ENCODE data around the gene NDUFAF7.
A peak's percentile ranks its signal among the peaks of the same experiment; 100 is the strongest.
"Not testable (repeated sequence)": the region's sequence is repeated elsewhere in the genome, so short reads cannot be mapped to it uniquely, and the experiment has no call there.

NDUFAF7 gene

GRCh38 chr2:37231241-37232130 is at the start of gene NDUFAF7, which contains the start of gene CEBPZ:
Gene NDUFAF7 (plus strand): TSS chr2:37231658. CDS start chr2:37231706, 48 bp downstream.
Gene CEBPZ (minus strand): TSS chr2:37231596. CDS start chr2:37231567, 29 bp downstream.
- peak; percentile 74 for DNase-seq (ENCODE audit: low read depth, low spot score)

GRCh38 chr2:37181726-37182684 is 49.5 kb upstream of the NDUFAF7 start:
- no peak for DNase-seq (ENCODE audit: low read depth, low spot score)

GRCh38 chr2:37188570-37188969 is 42.9 kb upstream of the NDUFAF7 start, which contains the start of gene SULT6B1:
Gene SULT6B1 (minus strand): TSS chr2:37188670. CDS start chr2:37188640, 30 bp downstream.
- DNase-seq (ENCODE audit: low read depth, low spot score): no peak

GRCh38 chr2:37189452-37190153 is 41.9 kb upstream of the NDUFAF7 start:
- peak; percentile 84 for DNase-seq (ENCODE audit: low read depth, low spot score)

- DNase-seq (ENCODE audit: low read depth, low spot score): no peak
These were observed 41.2 kb upstream of the NDUFAF7 start for GRCh38 chr2:37190290-37190689.

GRCh38 chr2:37191253-37191652 is 40.2 kb upstream of the NDUFAF7 start:
- DNase-seq (ENCODE audit: low read depth, low spot score): no peak

- DNase-seq (ENCODE audit: low read depth, low spot score): no peak
These were observed 39.7 kb upstream of the NDUFAF7 start for GRCh38 chr2:37191747-37192146.

GRCh38 chr2:37192551-37192950 is 38.9 kb upstream of the NDUFAF7 start:
- no peak for DNase-seq (ENCODE audit: low read depth, low spot score)

- not testable (repeated sequence) for DNase-seq (ENCODE audit: low read depth, low spot score)
These were observed 35.6 kb upstream of the NDUFAF7 start for GRCh38 chr2:37195862-37196319.

GRCh38 chr2:37196320-37197195 is 34.9 kb upstream of the NDUFAF7 start, which contains the start of gene CEBPZOS:
Gene CEBPZOS (plus strand): TSS chr2:37196496. CDS start chr2:37199705, 3,209 bp downstream.
- no peak for DNase-seq (ENCODE audit: low read depth, low spot score)

GRCh38 chr2:37198681-37199065 is 32.8 kb upstream of the NDUFAF7 start:
- DNase-seq (ENCODE audit: low read depth, low spot score): no peak

- no peak for DNase-seq (ENCODE audit: low read depth, low spot score)
These were observed 30.2 kb upstream of the NDUFAF7 start for GRCh38 chr2:37201208-37201607.

GRCh38 chr2:37201766-37202165 is 29.7 kb upstream of the NDUFAF7 start:
- no peak for DNase-seq (ENCODE audit: low read depth, low spot score)

GRCh38 chr2:37203708-37204107 is 27.8 kb upstream of the NDUFAF7 start:
- no peak for DNase-seq (ENCODE audit: low read depth, low spot score)

GRCh38 chr2:37205071-37205661 is 26.3 kb upstream of the NDUFAF7 start:
- DNase-seq (ENCODE audit: low read depth, low spot score): not testable (repeated sequence)

- peak; percentile 90 for DNase-seq (ENCODE audit: low read depth, low spot score)
These were observed 25.6 kb upstream of the NDUFAF7 start for GRCh38 chr2:37205689-37206341.

- not testable (repeated sequence) for DNase-seq (ENCODE audit: low read depth, low spot score)
These were observed 24.7 kb upstream of the NDUFAF7 start for GRCh38 chr2:37206760-37207159.

GRCh38 chr2:37211212-37211611 is 20.2 kb upstream of the NDUFAF7 start:
- DNase-seq (ENCODE audit: low read depth, low spot score): no peak

- DNase-seq (ENCODE audit: low read depth, low spot score): no peak
These were observed 19.5 kb upstream of the NDUFAF7 start for GRCh38 chr2:37211939-37212338.
